Choroid plexus epithelial cell (primary cell): ENCODE measurements around the gene ZNF423.

ENCODE experiments used
- DNase-seq: peaks from one replicate; pipeline ENCODE4 v3.0.0-alpha.2; 2010; ENCODE audit warnings: low read depth
- H3K4me3 ChIP-seq: 2 replicates; pipeline ENCODE4 v1.5.1; 2011; ENCODE audit warnings: low read depth, mild to moderate bottlenecking, control low read depth, low read length, moderate library complexity
- CTCF ChIP-seq: conservative IDR thresholded peaks from 2 replicates; pipeline ENCODE4 v1.5.1; 2011; ENCODE audit warnings: low read depth, mild to moderate bottlenecking, control low read depth, inconsistent platforms, low read length, moderate library complexity

ZNF423 gene

GRCh38 chr16:49622084-49622390 is 233.9 kb downstream of the ZNF423 start:
- no peak for TF ChIP-seq CTCF
- no peak overlapping the region for H3K4me3 ChIP-seq

GRCh38 chr16:49621241-49622083 is 234.4 kb downstream of the ZNF423 start:
- no peak overlapping the region for H3K4me3 ChIP-seq
- DNase-seq: peak; percentile 33
- no peak for TF ChIP-seq CTCF

More at GRCh38 chr16:49622084-49622390, 233.9 kb downstream of the ZNF423 start:
- DNase-seq: no peak

GRCh38 chr16:49620869-49621240 is 235.1 kb downstream of the ZNF423 start:
- TF ChIP-seq CTCF: no peak
- DNase-seq: peak; percentile 28
- no peak overlapping the region for H3K4me3 ChIP-seq

- DNase-seq: peak; percentile 70
- TF ChIP-seq CTCF: no peak
- H3K4me3 ChIP-seq: no peak overlapping the region
Measured at GRCh38 chr16:49620158-49620868, 235.6 kb downstream of the ZNF423 start.

- no peak for DNase-seq
- H3K4me3 ChIP-seq: no peak overlapping the region
- TF ChIP-seq CTCF: no peak
Measured at GRCh38 chr16:49619811-49620157, 236.1 kb downstream of the ZNF423 start.

GRCh38 chr16:49618955-49619354 is 237.0 kb downstream of the ZNF423 start:
- H3K4me3 ChIP-seq: no peak overlapping the region
- no peak for DNase-seq
- no peak for TF ChIP-seq CTCF
